HG02840 (cell line): ENCODE data around the gene DKKL1.

ENCODE experiments used
- ATAC-seq: cut with Tn5 transposase; IDR thresholded peaks from one replicate; pipeline ENCODE4 v1.9.1; 2021; ENCODE audit warnings: mild to moderate bottlenecking, moderate library complexity, moderate number of reproducible peaks; ENCODE audit not compliant: unreplicated experiment, low FRiP score

Gene DKKL1

DNA sequence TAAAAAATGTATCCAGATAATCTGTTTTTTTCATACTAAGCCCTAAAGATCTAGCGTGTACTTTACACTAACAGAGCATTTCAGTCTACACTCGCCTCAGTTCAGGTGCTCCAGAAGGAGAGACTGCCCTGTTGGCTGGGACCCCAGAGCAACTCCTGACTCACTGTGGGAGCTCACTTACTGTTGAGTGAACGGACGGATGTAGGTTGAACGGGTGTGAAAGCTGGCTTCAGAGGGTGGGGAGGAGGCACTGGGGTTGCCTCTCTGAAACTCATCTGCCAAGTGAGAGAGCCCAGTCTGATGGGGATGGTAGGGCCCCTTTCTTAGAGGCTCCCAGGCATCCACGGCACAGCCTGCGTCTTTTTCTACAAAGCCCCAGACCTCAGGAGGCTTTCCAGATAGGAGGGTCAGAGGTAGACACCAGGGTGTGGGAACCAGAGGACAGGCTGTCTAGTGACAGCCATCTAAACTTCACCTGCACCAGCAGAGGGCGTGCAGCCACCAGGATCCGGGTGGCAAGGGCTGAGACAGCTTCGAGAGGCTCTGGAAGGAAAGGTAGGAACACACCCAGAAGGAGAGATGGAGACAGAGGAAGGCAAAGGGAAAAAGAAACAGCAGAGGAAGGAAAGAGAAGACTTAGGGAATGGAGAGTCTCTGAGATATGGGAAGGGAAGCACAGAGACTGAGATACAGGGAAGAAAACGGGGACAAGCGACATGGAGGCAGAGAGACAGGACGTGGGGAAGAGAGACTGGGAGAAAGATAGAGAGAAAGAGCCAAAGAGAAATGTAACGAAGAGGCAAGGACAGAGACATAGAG is 28.1 kb downstream of the DKKL1 start:
- ATAC-seq: no peak

GRCh38 chr19:49393881-49394280 is 30.2 kb downstream of the DKKL1 start:
- ATAC-seq: no peak

GRCh38 chr19:49395581-49396407 is 32.1 kb downstream of the DKKL1 start:
- ATAC-seq: no peak

GRCh38 chr19:49396738-49397505 is 33.2 kb downstream of the DKKL1 start:
- ATAC-seq: no peak

- no peak for ATAC-seq
Measured at GRCh38 chr19:49398001-49398615, 34.4 kb downstream of the DKKL1 start.

DNA sequence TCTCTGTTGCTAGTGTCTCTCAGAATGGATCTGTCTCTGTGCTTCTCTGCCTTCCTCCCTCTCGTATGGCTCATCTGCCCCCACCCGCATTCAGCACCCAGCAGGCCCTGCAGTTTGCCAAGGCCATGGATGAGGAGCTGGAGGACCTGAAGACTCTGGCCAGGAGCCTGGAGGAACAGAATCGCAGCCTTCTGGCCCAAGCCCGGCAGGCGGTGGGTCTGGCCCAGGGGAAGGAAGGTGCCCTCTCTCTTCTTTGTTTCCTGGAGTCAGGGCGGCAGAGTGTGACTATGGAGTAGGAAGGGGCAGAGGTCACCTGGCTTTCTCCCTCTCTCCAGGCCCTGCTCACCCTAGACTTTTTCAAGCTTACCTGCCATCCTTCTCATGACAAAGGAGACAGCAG is 35.3 kb downstream of the DKKL1 start:
- no peak for ATAC-seq

- ATAC-seq: no peak
Measured at GRCh38 chr19:49400029-49400428, 36.4 kb downstream of the DKKL1 start.

DNA sequence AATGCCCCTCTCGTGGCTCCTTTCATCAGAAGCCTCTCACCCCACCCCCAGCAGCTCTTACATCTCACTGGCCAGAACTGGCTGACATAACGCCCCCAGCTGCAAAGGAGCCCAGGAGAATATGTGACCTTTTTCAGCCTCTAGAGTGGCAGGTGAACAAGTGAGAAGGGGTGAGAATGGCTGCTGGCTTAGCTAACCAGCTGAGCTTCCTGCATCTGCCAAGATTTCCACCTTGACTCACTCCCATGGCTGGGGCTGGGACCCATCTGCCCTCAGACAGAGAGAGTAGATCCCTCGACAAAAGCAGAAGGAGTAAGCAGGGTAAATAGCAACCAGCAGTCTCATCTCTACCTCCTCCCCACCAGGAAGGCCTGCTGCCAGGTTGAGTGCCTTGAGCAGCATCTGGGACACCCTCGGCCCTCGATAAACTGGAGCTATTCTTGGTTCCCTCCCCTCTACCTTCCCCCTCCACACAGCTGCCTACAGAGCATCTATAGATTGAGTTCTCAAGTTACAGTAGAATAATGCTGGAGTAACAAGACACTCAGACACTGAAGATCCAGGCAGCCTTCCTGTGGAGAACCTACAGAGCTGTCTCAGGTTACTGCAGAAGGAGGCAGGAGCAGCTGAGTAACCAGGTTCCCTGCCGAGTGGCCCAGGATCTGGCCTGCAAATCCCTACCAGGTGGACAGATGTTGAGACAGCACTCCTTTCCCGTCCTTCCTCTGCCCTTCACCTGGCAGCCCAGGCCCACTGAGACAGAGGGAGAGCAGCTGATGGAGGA is 39.9 kb downstream of the DKKL1 start:
- ATAC-seq: no peak

DNA sequence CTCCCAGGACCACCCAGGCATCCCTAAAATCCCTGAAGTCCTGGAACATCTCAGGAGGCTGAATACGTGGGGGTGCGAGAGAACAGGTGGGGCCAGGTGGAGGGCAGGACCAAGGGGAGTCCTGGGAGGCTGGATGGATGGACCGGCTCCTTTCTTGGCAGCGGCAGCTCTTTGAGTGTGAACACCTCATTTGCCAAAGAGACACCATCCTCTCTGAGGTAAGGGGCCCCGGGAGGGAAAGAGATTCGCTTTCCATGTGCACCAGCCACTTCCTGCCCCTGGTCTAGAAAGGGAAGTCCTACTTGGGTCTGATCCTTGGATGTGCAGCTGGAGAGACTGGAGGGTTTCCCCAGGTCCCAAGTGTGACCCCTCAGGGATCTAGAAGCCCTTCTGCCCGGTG is 43.4 kb downstream of the DKKL1 start:
- ATAC-seq: no peak

DNA sequence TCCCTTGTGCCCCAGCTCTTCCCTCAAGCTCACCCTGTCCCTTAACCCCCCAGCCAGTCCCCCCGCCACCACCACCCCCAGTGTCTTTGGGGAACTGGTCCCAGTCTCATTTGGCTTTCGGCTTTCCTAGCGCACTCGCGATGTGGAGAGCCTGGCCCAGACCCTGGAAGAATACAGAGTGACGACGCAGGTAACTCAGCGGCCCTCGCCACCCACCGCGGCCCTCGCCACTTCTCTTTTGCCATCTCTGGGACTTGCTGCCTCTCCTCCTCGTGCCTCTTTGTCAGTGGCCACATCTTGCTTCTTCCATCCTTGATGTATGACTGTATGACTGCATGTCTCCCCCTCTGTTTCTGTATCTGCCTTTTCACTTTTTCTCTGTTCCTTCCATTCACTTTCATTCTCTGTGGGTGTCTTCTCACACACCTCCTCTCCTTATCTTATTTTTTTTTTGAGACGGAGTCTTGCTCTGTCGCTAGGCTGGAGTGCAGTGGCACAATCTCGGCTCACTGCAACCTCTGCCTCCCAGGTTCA is 43.9 kb downstream of the DKKL1 start:
- ATAC-seq: no peak

GRCh38 chr19:49408816-49409440 is 45.3 kb downstream of the DKKL1 start:
- ATAC-seq: no peak

DNA sequence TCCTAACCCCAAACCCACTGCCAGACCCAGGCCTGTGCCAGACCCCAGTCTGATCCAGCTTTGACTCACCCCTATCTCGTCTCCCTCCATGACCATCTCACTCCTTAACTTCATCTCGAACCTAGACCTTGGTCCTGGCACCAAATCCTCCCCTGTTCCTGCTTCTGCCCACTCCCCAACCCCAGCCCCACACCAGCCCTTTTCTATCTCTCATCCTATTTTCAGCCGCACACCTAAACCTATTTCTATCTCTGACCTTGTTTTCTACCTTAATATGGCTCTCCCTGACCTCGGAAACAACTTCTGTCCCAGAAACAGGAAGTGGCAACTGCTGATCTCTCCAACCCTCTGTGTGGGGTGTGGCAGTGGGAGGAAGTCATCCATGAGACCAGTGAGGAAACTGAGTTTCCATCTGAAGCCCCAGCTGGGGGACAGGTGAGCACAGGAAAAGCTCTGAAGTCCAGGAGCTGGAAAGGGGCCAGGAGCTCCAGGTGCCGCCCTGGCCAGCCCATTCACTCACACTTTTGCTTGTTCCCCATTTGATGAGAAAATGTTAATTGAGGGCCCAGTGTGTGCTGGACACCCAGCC is 45.9 kb downstream of the DKKL1 start:
- ATAC-seq: no peak

- ATAC-seq: no peak
Measured at GRCh38 chr19:49411681-49412326, 48.1 kb downstream of the DKKL1 start.

DNA sequence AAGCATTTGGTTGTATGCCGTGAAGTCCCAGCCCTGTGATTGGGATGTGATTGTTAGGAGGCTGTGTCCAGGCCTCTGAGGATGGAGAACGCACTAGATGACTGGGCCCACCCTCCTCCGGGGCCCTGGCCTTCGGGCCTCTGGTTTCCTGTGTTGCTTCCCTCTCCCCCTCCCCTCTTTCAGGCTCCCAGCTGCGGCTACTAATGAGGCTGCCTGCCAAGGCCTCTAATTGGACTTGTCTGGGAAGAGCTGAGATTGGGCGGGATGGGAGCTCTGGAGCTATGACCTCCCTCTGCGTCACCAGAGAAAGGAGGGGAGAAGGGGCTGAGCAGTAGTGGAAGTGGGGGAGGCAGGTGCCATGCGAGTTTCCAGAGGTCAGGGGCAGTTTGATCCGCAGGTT is 49.7 kb downstream of the DKKL1 start:
- ATAC-seq: no peak

DNA sequence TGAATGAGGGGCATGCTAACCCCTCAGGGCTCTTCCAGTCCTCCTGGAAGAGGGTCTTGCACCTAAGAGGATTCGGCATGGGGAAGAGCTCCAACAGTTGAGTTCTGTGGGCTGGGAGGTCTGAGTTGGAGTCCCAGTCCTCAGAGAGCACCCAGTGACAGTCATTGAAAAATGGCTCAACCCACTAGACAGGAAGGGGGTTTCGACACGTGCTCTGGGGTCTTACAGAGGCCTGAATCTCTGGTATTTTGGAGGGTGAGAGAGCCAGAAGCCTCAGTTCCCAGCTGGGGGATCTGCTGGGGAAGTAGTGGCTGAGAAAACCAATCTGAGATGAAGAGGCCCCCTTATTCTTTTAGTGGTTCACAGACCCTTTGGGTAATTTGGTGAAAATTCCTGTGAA is 50.6 kb downstream of the DKKL1 start:
- no peak for ATAC-seq

- no peak for ATAC-seq
Measured at GRCh38 chr19:49415102-49415809, 51.6 kb downstream of the DKKL1 start.

- ATAC-seq: no peak
Measured at GRCh38 chr19:49415810-49416200, 52.1 kb downstream of the DKKL1 start.

DNA sequence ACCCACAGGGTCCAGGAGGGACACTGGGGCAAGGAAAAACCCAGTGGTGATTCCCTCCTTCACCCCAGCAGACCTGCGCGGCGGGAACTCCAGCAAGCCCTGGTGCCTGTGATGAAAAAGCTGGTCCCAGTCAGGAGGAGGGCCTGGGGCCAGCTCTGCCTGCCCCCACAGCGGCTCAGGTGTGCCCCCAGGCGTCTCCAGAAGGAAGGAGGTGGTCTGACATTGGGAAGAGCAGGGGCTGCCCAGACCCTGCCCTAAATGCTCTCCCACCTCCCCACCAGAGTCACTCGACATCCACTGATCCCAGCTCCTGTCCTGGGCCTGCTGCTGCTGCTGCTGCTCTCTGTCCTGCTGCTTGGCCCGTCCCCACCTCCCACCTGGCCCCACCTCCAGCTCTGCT is 53.4 kb downstream of the DKKL1 start:
- ATAC-seq: no peak
